Subcutaneous abdominal adipose tissue (tissue), 5 donors: Measurements from ENCODE around the gene MRPL41.
"Not testable (repeated sequence)": the region's sequence is repeated elsewhere in the genome, so short reads cannot be mapped to it uniquely, and the experiment has no call there.

ENCODE experiments used
- H3K27ac ChIP-seq: one replicate; pipeline ENCODE4 v1.7.0; 2013; ENCODE audit warnings: low read depth, mild to moderate bottlenecking, inconsistent platforms, low read length, moderate library complexity
- H3K27me3 ChIP-seq, 5 donors: one replicate each; pipeline ENCODE4 v1.7.0; 2013; ENCODE audit warnings: low read length in 5 of 5, inconsistent platforms in 1 of 5; ENCODE audit not compliant: control insufficient read depth in 5 of 5, insufficient read depth in 4 of 5
- H3K36me3 ChIP-seq, 5 donors: one replicate each; pipeline ENCODE4 v1.7.0; 2013; ENCODE audit warnings: low read length in 5 of 5; ENCODE audit not compliant: control insufficient read depth in 5 of 5, insufficient read depth in 5 of 5
- H3K4me1 ChIP-seq, 5 donors: one replicate each; pipeline ENCODE4 v1.7.0; 2013; ENCODE audit warnings: low read length in 5 of 5, mild to moderate bottlenecking in 3 of 5, moderate library complexity in 1 of 5; ENCODE audit not compliant: control insufficient read depth in 5 of 5, insufficient read depth in 5 of 5
- H3K4me3 ChIP-seq, 5 donors: one replicate each; pipeline ENCODE4 v1.7.0; 2013; ENCODE audit warnings: low read length in 5 of 5, low read depth in 1 of 5
- H3K9ac ChIP-seq, 5 donors: one replicate each; pipeline ENCODE4 v1.7.0; 2013; ENCODE audit warnings: low read length in 5 of 5, mild to moderate bottlenecking in 4 of 5, moderate library complexity in 3 of 5
- H3K9me3 ChIP-seq, 5 donors: one replicate each; pipeline ENCODE4 v1.7.0; 2013; ENCODE audit warnings: low read length in 5 of 5; ENCODE audit not compliant: control insufficient read depth in 5 of 5
- donor health status: healthy.
- donor health status: healthy.
- donor health status: healthy.
- donor health status: healthy.
- donor health status: healthy.

The MRPL41 gene

GRCh38 chr9:137522746-137523455, 28.8 kb upstream of the MRPL41 start:
- Histone ChIP-seq H3K4me1 (peaks cover 0 to 3% (median 0%) of the 10 kb centered on the region in 5 donors), H3K36me3 (peaks cover 0 to 34% (median 24%) of the 10 kb centered on the region in 5 donors), H3K27me3 (no peaks in the 10 kb centered on the region), H3K4me3 (no peak overlapping the region), H3K9me3 (no peaks in the 10 kb centered on the region), H3K9ac (no peak overlapping the region), H3K27ac (no peak overlapping the region)

- no peak overlapping the region for H3K4me3 ChIP-seq
- no peak overlapping the region for H3K9ac ChIP-seq
- no peaks in the 10 kb centered on the region for H3K27me3 ChIP-seq
- H3K36me3 ChIP-seq = peaks cover 0 to 32% (median 21%) of the 10 kb centered on the region in 5 donors
- peaks cover 0 to 3% (median 0%) of the 10 kb centered on the region in 5 donors for H3K4me1 ChIP-seq
- H3K27ac ChIP-seq = no peak overlapping the region
- H3K9me3 ChIP-seq = no peaks in the 10 kb centered on the region
Measured at GRCh38 chr9:137524161-137524980, 27.3 kb upstream of the MRPL41 start.

- Histone ChIP-seq H3K9me3 (no peaks in the 10 kb centered on the region), H3K27ac (no peak overlapping the region), H3K27me3 (no peaks in the 10 kb centered on the region), H3K36me3 (peaks cover 0 to 26% (median 16%) of the 10 kb centered on the region in 5 donors), H3K4me1 (peaks cover 0 to 3% (median 0%) of the 10 kb centered on the region in 5 donors), H3K4me3 (no peak overlapping the region), H3K9ac (no peak overlapping the region)
Measured at GRCh38 chr9:137524981-137525317, 26.7 kb upstream of the MRPL41 start.

GRCh38 chr9:137530331-137530730, 21.3 kb upstream of the MRPL41 start:
- H3K4me1 ChIP-seq = peaks cover 3 to 13% (median 11%) of the 10 kb centered on the region in 5 donors
- no peak overlapping the region for H3K9ac ChIP-seq
- H3K9me3 ChIP-seq = no peaks in the 10 kb centered on the region
- H3K4me3 ChIP-seq = no peak overlapping the region
- H3K27ac ChIP-seq = no peak overlapping the region
- H3K27me3 ChIP-seq = no peaks in the 10 kb centered on the region
- H3K36me3 ChIP-seq = peaks cover 0 to 3% (median 0%) of the 10 kb centered on the region in 5 donors

GRCh38 chr9:137531099-137531765, 20.4 kb upstream of the MRPL41 start:
- peaks cover 3 to 11% (median 9%) of the 10 kb centered on the region in 5 donors for H3K4me1 ChIP-seq
- H3K4me3 ChIP-seq = no peak overlapping the region
- H3K27ac ChIP-seq = no peak overlapping the region
- no peaks in the 10 kb centered on the region for H3K27me3 ChIP-seq
- H3K9me3 ChIP-seq = no peaks in the 10 kb centered on the region
- no peak overlapping the region for H3K9ac ChIP-seq
- peaks cover 0 to 3% (median 0%) of the 10 kb centered on the region in 5 donors for H3K36me3 ChIP-seq

GRCh38 chr9:137532891-137533468, 18.7 kb upstream of the MRPL41 start:
- not testable (repeated sequence) for H3K9me3 ChIP-seq, H3K9ac ChIP-seq, H3K4me3 ChIP-seq, H3K27me3 ChIP-seq, H3K27ac ChIP-seq, H3K36me3 ChIP-seq
- H3K4me1 ChIP-seq = peaks cover 3 to 11% (median 9%) of the 10 kb centered on the region in 5 donors

- H3K36me3 ChIP-seq = peaks cover 0 to 13% (median 9%) of the 10 kb centered on the region in 5 donors
- no peak overlapping the region for H3K27ac ChIP-seq
- H3K4me1 ChIP-seq = peaks cover 3 to 11% (median 9%) of the 10 kb centered on the region in 5 donors
- H3K9me3 ChIP-seq = no peaks in the 10 kb centered on the region
- no peak overlapping the region for H3K4me3 ChIP-seq
- peak overlapping the region in 2 of 5 donors; percentile 23 to 48 for H3K9ac ChIP-seq
- no peaks in the 10 kb centered on the region for H3K27me3 ChIP-seq
Measured at GRCh38 chr9:137534256-137535119, 17.2 kb upstream of the MRPL41 start.

GRCh38 chr9:137535120-137535428, 16.6 kb upstream of the MRPL41 start:
- H3K9me3 ChIP-seq = no peaks in the 10 kb centered on the region
- H3K27me3 ChIP-seq = no peaks in the 10 kb centered on the region
- H3K36me3 ChIP-seq = peaks cover 0 to 18% (median 11%) of the 10 kb centered on the region in 5 donors
- H3K9ac ChIP-seq = peak overlapping the region in 2 of 5 donors; percentile 23 to 48
- peaks cover 3 to 11% (median 9%) of the 10 kb centered on the region in 5 donors for H3K4me1 ChIP-seq
- no peak overlapping the region for H3K4me3 ChIP-seq
- no peak overlapping the region for H3K27ac ChIP-seq

- H3K27ac ChIP-seq, H3K4me3 ChIP-seq, H3K9me3 ChIP-seq, H3K9ac ChIP-seq, H3K27me3 ChIP-seq: not testable (repeated sequence)
- H3K36me3 ChIP-seq = peaks cover 0 to 33% (median 18%) of the 10 kb centered on the region in 5 donors
- peaks cover 3 to 11% (median 9%) of the 10 kb centered on the region in 5 donors for H3K4me1 ChIP-seq
Measured at GRCh38 chr9:137536594-137537131, 15.0 kb upstream of the MRPL41 start.
